Erythroblast (primary cell): ENCODE results near the gene TH.

ENCODE experiments used
- GATA1 ChIP-seq: IDR thresholded peaks from 2 replicates; pipeline ENCODE4 v1.6.1; 2011; ENCODE audit warnings: low read depth, mild to moderate bottlenecking, control low read depth, low read length, moderate library complexity
- POLR2A ChIP-seq: IDR thresholded peaks from 2 replicates; pipeline ENCODE4 v1.6.1; 2011; ENCODE audit warnings: mild to moderate bottlenecking, low read length

- TF ChIP-seq POLR2A (no peak), GATA1 (no peak)
Observed at GRCh38 chr11:2122222-2122906, 49.3 kb downstream of the TH start.
